SK-N-SH (cell line): ENCODE measurements around the gene LIM2. TPM values are rescaled to one million over a fixed set of nuclear protein-coding genes. Genes with fewer than 3 reads are reported as not detected.
"Not testable (repeated sequence)": the region's sequence is repeated elsewhere in the genome, so short reads cannot be mapped to it uniquely, and the experiment has no call there.

Experiments used
- CTCF ChIA-PET: fragments of 300-600, 350-600 bp; formaldehyde crosslinking; extraction: SDS; loops from one replicate; lab custom pipeline; 2021; lab: Yijun Ruan, JAX
- POLR2A ChIA-PET: fragments of 350-600 bp; sonication (Branson Sonifier 250); formaldehyde crosslinking; extraction: SDS; loops from one replicate; lab custom pipeline; 2020; ENCODE audit warnings: antibody characterized with exemption, inconsistent platforms; lab: Yijun Ruan, JAX
- DNase-seq: peaks from one replicate; pipeline ENCODE4 v3.0.0; 2012
- H2AFZ ChIP-seq: fragments of 200-600 bp; sonication (generic); 2 replicates; pipeline ENCODE4 v1.8.1; 2016; ENCODE audit warnings: antibody characterized with exemption, mild to moderate bottlenecking, low read depth
- H3F3A ChIP-seq: fragments of 200-600 bp; sonication (generic); replicated peaks from 2 replicates; pipeline ENCODE3; 2016; ENCODE audit warnings: antibody characterized with exemption, mild to moderate bottlenecking; ENCODE audit not compliant: insufficient read depth
- H3K27ac ChIP-seq, 2 experiments: fragments of 200-500 bp in 1 of 2; fragments of 200-600 bp in 1 of 2; sonication (Bioruptor generic) in 1 of 2; sonication (generic), shearing (Covaris generic) in 1 of 2; 2 replicates each; pipeline versions ENCODE4 v1.5.1 to v1.6.1; 2014 to 2016; ENCODE audit warnings: low read depth in 2 of 2, inconsistent platforms in 1 of 2, low read length in 1 of 2, mild to moderate bottlenecking in 1 of 2, mixed read lengths in 1 of 2
- H3K27me3 ChIP-seq: fragments of 200-600 bp; sonication (generic), shearing (Covaris generic); 2 replicates; pipeline ENCODE4 v1.6.1; 2016; ENCODE audit warnings: mixed run types; ENCODE audit not compliant: insufficient read depth
- H3K36me3 ChIP-seq, 2 experiments: fragments of 200-500 bp in 1 of 2; fragments of 200-600 bp in 1 of 2; sonication (Bioruptor generic) in 1 of 2; sonication (generic) in 1 of 2; replicated peaks in 1 of 2; 2 replicates each; pipeline versions ENCODE3 to v1.5.1; 2014 to 2016; ENCODE audit warnings: low read length in 1 of 2, mild to moderate bottlenecking in 1 of 2; ENCODE audit not compliant: insufficient read depth in 2 of 2, control insufficient read depth in 1 of 2
- H3K4me1 ChIP-seq, 2 experiments: fragments of 200-500 bp in 1 of 2; fragments of 200-600 bp in 1 of 2; sonication (Bioruptor generic) in 1 of 2; sonication (generic), shearing (Covaris generic) in 1 of 2; 2 replicates each; pipeline versions ENCODE4 v1.5.1 to v1.6.1; 2014 to 2016; ENCODE audit warnings: low read depth in 1 of 2, low read length in 1 of 2, mixed run types in 1 of 2; ENCODE audit not compliant: insufficient read depth in 2 of 2, control insufficient read depth in 1 of 2
- H3K4me2 ChIP-seq: fragments of 200-600 bp; sonication (generic), shearing (Covaris generic); 2 replicates; pipeline ENCODE4 v1.6.1; 2017; ENCODE audit warnings: mixed run types
- H3K4me3 ChIP-seq, 2 experiments: fragments of 200-500 bp in 1 of 2; fragments of 200-600 bp in 1 of 2; sonication (Bioruptor generic) in 1 of 2; sonication (generic), shearing (Covaris generic) in 1 of 2; 2 replicates each; pipeline versions ENCODE4 v1.5.1 to v1.8.1; 2014 to 2016; ENCODE audit warnings: low read depth in 2 of 2, inconsistent platforms in 1 of 2, low read length in 1 of 2, mild to moderate bottlenecking in 1 of 2, mixed read lengths in 1 of 2, moderate library complexity in 1 of 2
- H3K79me2 ChIP-seq: fragments of 200-600 bp; sonication (generic); 2 replicates; pipeline ENCODE4 v1.8.1; 2017; ENCODE audit warnings: mild to moderate bottlenecking; ENCODE audit not compliant: insufficient read depth
- H3K9ac ChIP-seq: fragments of 200-600 bp; sonication (generic); 2 replicates; pipeline ENCODE4 v1.6.1; 2017; ENCODE audit warnings: mixed run types
- H3K9me2 ChIP-seq: fragments of 200-600 bp; sonication (generic); 2 replicates; pipeline ENCODE4 v1.6.1; 2017; ENCODE audit warnings: mixed run types
- H3K9me3 ChIP-seq: fragments of 200-600 bp; sonication (generic); 2 replicates; pipeline ENCODE4 v1.6.1; 2017; ENCODE audit warnings: mixed run types, mild to moderate bottlenecking, moderate library complexity
- H4K20me1 ChIP-seq: fragments of 200-600 bp; sonication (generic); 2 replicates; pipeline ENCODE4 v1.6.1; 2017; ENCODE audit warnings: mild to moderate bottlenecking, mixed run types; ENCODE audit not compliant: insufficient read depth
- CHD2 ChIP-seq: fragments of 150-350 bp; IDR thresholded peaks from 2 replicates; pipeline ENCODE4 v1.6.1; 2018; ENCODE audit warnings: low read length; ENCODE audit not compliant: partially characterized antibody
- EP300 ChIP-seq, 2 experiments: IDR thresholded peaks; 2 replicates each; pipeline versions ENCODE4 v1.4.0 to v1.6.1; 2012; ENCODE audit warnings: borderline replicate concordance in 1 of 2, low read depth in 1 of 2, low read length in 1 of 2
- EZH2phosphoT487 ChIP-seq: fragments of 200-600 bp; sonication (generic); IDR thresholded peaks from 2 replicates; pipeline ENCODE4 v1.6.1; 2017; ENCODE audit warnings: low read depth, mixed run types, mild to moderate bottlenecking, antibody characterized with exemption, moderate library complexity, borderline replicate concordance
- FOSL2 ChIP-seq: IDR thresholded peaks from 2 replicates; pipeline ENCODE4 v1.4.0; 2012; ENCODE audit warnings: low read depth, mild to moderate bottlenecking, moderate library complexity, borderline replicate concordance
- GATA2 ChIP-seq: sonication (generic); formaldehyde crosslinking; IDR thresholded peaks from 2 replicates; pipeline ENCODE4 v1.5.0; 2020; ENCODE audit warnings: mild to moderate bottlenecking, missing genetic modification reagents
- MXI1 ChIP-seq: IDR thresholded peaks from 2 replicates; pipeline ENCODE4 v1.6.1; 2012; ENCODE audit warnings: mild to moderate bottlenecking, low read depth, low read length, improper control_type of control experiment
- NRF1 ChIP-seq: IDR thresholded peaks from 2 replicates; pipeline ENCODE4 v1.6.1; 2012; ENCODE audit warnings: low read depth, mild to moderate bottlenecking, low read length
- PBX3 ChIP-seq: IDR thresholded peaks from 2 replicates; pipeline ENCODE4; 2012
- RCOR1 ChIP-seq: fragments of 150-350 bp; IDR thresholded peaks from 2 replicates; pipeline ENCODE4 v1.6.1; 2017; ENCODE audit warnings: antibody characterized with exemption, low read length
- RXRA ChIP-seq: IDR thresholded peaks from 2 replicates; pipeline ENCODE4 v1.4.0; 2012; ENCODE audit warnings: low read depth, mild to moderate bottlenecking, borderline replicate concordance
- TAF1 ChIP-seq: IDR thresholded peaks from 2 replicates; pipeline ENCODE4 v1.6.1; 2012; ENCODE audit warnings: low read depth, mild to moderate bottlenecking, low read length, moderate library complexity, borderline replicate concordance
- TCF12 ChIP-seq: IDR thresholded peaks from 2 replicates; pipeline ENCODE4 v1.4.0; 2012
- TEAD4 ChIP-seq: IDR thresholded peaks from 2 replicates; pipeline ENCODE4 v1.4.0; 2012; ENCODE audit warnings: mild to moderate bottlenecking, borderline replicate concordance; ENCODE audit not compliant: insufficient read depth
- USF2 ChIP-seq: fragments of 150-350 bp; IDR thresholded peaks from 2 replicates; pipeline ENCODE4 v1.6.1; 2017; ENCODE audit warnings: antibody characterized with exemption, low read length, low read depth, borderline replicate concordance
- WGBS: methylation state at CpG from one replicate; pipeline ENCODE4 v1.1.6; 2017; ENCODE audit warnings: low lambda C conversion rate; 5-methylcytosine and 5-hydroxymethylcytosine counted together
- polyA plus RNA-seq, 3 experiments: library from polyadenylated mRNA; depleted of rRNA; stranded (reverse); fragments of >200 nt; gene quantifications; 2 replicates each; pipeline ENCODE4 v1.2.3, GENCODE V29; 2012
- TF ChIP-seq, protein P1 (sequence below): fragments of 200-600 bp; sonication (generic); IDR thresholded peaks from 2 replicates; pipeline ENCODE4 v1.6.1; 2017; ENCODE audit warnings: antibody characterized with exemption, mild to moderate bottlenecking, moderate library complexity

LIM2 gene
- polyA plus RNA-seq, 1 of the 3 experiments (the other 2 are of a cell fraction) = not detected

DNA sequence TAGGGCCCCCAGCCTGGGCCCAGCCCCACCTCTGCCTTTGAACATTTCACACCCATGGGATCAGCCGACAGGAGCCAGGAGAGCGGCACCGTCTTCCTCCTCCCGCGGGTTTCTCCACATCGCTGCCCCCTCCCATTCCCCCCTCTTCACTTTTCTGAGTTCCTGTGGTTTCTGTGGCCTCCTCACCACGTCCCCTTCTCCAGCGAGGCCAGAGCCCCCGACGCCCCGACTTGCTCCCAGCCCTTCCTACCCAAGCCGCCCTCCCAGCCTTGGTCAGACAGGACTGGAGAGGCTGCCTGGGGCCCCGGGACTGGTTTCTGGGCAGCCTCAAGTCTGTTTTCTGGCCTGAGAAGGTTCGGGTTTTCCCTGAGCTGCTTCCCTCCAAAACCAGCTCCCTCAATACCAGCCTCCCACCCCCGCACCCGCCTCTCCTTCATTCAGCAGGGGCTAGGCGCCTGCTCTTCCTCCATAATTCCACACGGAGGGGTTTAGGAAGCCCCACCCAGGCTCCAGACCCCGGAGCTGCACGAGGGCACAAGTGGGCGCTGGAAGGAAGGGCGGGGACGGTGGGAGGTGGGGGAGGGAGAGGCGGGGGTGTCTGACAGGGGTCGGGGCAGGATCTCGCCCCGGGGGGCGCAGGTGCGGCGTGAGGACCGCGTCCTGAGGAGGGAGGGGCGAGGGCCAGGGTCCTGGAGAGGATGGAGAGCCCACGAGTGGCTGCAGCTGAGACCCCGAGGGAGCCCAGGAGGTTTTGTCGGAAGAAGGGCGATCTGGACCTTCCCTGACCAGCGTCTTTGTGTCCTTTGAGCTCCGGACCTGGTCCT, 33.7 kb upstream of the LIM2 start:
- no peak overlapping the region; a peak in 1 of 4 replicates for H3K4me3 ChIP-seq
- H3K79me2 ChIP-seq = no peaks in the 10 kb centered on the region
- H2AFZ ChIP-seq = no peak overlapping the region
- no peak for TF ChIP-seq PBX3
- TF ChIP-seq USF2 = no peak
- no peak for TF ChIP-seq FOSL2
- no peak for TF ChIP-seq RCOR1
- no peak for TF ChIP-seq MXI1
- no peak for TF ChIP-seq EP300 (IDR thresholded peaks at IDR 0.05; ENCODE audit: borderline replicate concordance in 1 of 2, low read depth in 1 of 2, low read length in 1 of 2)
- TF ChIP-seq NRF1 = no peak
- TF ChIP-seq EZH2phosphoT487 = no peak
- TF ChIP-seq CHD2 = no peak
- TF ChIP-seq, protein P1, sequence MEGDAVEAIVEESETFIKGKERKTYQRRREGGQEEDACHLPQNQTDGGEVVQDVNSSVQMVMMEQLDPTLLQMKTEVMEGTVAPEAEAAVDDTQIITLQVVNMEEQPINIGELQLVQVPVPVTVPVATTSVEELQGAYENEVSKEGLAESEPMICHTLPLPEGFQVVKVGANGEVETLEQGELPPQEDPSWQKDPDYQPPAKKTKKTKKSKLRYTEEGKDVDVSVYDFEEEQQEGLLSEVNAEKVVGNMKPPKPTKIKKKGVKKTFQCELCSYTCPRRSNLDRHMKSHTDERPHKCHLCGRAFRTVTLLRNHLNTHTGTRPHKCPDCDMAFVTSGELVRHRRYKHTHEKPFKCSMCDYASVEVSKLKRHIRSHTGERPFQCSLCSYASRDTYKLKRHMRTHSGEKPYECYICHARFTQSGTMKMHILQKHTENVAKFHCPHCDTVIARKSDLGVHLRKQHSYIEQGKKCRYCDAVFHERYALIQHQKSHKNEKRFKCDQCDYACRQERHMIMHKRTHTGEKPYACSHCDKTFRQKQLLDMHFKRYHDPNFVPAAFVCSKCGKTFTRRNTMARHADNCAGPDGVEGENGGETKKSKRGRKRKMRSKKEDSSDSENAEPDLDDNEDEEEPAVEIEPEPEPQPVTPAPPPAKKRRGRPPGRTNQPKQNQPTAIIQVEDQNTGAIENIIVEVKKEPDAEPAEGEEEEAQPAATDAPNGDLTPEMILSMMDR = no peak
- no peak for TF ChIP-seq GATA2 (CRISPR knock-in tag)
- no peak for TF ChIP-seq TEAD4
- TF ChIP-seq RXRA = no peak
- TF ChIP-seq TAF1 = no peak
- TF ChIP-seq TCF12 = no peak
- TF ChIP-seq, all 33 proteins: peak for 0
- Histone ChIP-seq H3K9ac (no peak overlapping the region), H4K20me1 (no peaks in the 10 kb centered on the region), H3K27me3 (peaks cover 24% of the 10 kb centered on the region), H3K27ac (no peak overlapping the region), H3K9me2 (no peaks in the 10 kb centered on the region), H3F3A (no peaks in the 10 kb centered on the region), H3K9me3 (no peaks in the 10 kb centered on the region), H3K36me3 (no peaks in the 10 kb centered on the region), H3K4me2 (no peak overlapping the region), H3K4me1 (no peaks in the 10 kb centered on the region; a peak in 1 of 4 replicates)
- 4% methylated on average over 24 of the region's 39 CpGs for WGBS
- POLR2A ChIA-PET = no interaction called here
- no peak for DNase-seq
- CTCF ChIA-PET = interaction anchor here (0.6 to 2.4 kb wide), 30 partner anchors 9 to 236 kb away, joined by 3 to 37 read pairs (median 4); partner anchors contain the start of gene VSIG10L

- WGBS = 25% methylated on average over 11 of the region's 11 CpGs
- H3K9me2 ChIP-seq, POLR2A ChIA-PET, H3F3A ChIP-seq, H3K4me1 ChIP-seq, H3K27ac ChIP-seq, H3K36me3 ChIP-seq, H3K79me2 ChIP-seq, H2AFZ ChIP-seq, H3K9me3 ChIP-seq, H3K4me2 ChIP-seq, H4K20me1 ChIP-seq, H3K4me3 ChIP-seq, H3K9ac ChIP-seq, DNase-seq: not testable (repeated sequence)
- CTCF ChIA-PET = interaction anchor here (1.6 to 2.4 kb wide), 6 partner anchors 16 to 234 kb away, joined by 5 to 37 read pairs (median 10); no protein-coding TSS in a partner anchor
- H3K27me3 ChIP-seq = peaks cover 16% of the 10 kb centered on the region; the same call in 1 of the 2 replicates
Observed at GRCh38 chr19:51420511-51420910, 32.7 kb upstream of the LIM2 start.
